ENCODE measurements around the gene RHBG. TPM values are rescaled to one million over a fixed set of nuclear protein-coding genes. Genes with fewer than 3 reads are reported as not detected.

RHBG gene
- total RNA-seq, 2 donors from 2014 or later, result not detected

DNA sequence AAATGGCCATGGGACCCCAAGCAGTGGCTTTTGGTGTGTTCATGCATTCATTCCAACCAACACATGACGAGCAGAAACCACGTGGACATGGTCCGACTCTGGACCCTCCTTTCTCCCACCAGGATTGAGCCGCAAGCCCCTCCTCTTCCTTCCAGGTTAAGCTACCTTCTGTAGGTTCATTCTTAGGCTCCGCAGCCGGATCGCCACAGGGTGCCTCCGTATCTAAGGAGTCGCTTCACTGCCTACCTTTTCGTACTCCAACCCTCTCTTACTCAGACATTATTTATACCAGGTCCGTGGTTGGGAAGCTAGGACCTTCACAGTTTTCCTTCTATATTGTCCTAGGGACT, 63.6 kb downstream of the RHBG start:
- ATAC-seq (no peak), DNase-seq (no peak)
- intact Hi-C loops (cut with DNase I), result no loop called here

DNA sequence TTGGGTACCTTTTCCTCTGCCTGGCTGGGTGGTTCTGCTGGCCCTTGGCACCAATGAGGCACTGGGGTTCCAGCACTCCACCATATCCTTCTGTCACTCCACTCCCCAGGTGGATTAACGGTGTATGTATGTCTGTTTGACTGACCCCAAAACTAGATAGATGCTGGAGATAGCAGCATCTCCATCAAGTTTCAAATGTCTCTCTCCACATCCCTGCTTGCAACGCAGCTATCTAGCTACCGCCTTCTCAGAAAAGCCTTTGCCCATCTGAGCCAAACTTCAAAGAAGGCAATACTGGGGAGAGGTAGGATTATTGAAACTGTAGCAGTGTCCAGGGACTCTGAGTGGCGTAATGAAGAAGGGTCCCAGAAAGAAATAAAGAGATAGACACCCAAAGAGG, 64.0 kb downstream of the RHBG start:
- no peak for ATAC-seq
- DNase-seq, result no peak
- intact Hi-C loops (cut with DNase I), result no loop called here

DNA sequence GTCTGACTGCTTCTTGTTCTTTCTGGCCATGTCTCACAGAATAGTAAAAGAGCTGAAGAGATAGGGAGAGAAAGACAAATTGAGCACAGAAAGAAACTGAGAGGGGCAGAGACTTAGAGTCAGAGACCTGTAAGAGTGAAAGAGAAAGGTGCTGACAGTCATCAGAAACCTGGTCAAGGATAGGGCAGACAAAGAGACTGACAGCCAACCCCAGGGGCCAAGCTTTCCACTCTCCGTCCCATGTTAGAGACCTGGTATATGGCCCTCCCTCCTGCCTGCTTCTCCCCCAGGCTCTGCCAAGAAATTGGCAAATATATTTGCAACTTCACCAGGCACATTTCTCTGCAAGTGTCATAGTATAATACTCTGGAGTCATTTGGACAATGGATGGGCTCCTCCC, 64.6 kb downstream of the RHBG start:
- ATAC-seq (no peak), DNase-seq (no peak)
- intact Hi-C loops (cut with DNase I), result no loop called here

Small RNA genes lying within 50 kb of the gene (microRNA-seq; reads per million reads assigned to microRNA genes)
- 0 reads per million in 2 donors for gene MIR9-1

Other genes starting within 250 kb of the RHBG start
- gene SEMA4A, start 215.6 kb upstream of the RHBG start, total RNA-seq, result 1 to 10 TPM; 2.7 to 3.8 TPM
- 10 to 100 TPM; 16.0 to 23.1 TPM for gene SLC25A44, start 175.1 kb upstream of the RHBG start, total RNA-seq
- gene PMF1, start 156.2 kb upstream of the RHBG start, total RNA-seq, result 10 to 100 TPM; 47.4 to 62.8 TPM
- under 1 TPM in 1 of 2 donors, not detected in 1; 0.47 TPM for gene BGLAP, start 127.0 kb upstream of the RHBG start, total RNA-seq
- gene PAQR6, start 121.2 kb upstream of the RHBG start, total RNA-seq, result 1 to 10 TPM in 1 of 2 donors, under 1 TPM in 1; 0.71 to 1.3 TPM
- gene SMG5, start 86.4 kb upstream of the RHBG start, total RNA-seq, result 10 to 100 TPM; 65.9 to 66.4 TPM
- gene TMEM79, start 84.9 kb upstream of the RHBG start, total RNA-seq, result 1 to 10 TPM; 2.0 to 2.3 TPM
- gene GLMP, start 73.5 kb upstream of the RHBG start, total RNA-seq, result 10 to 100 TPM; 22.7 to 32.2 TPM
- gene VHLL, start 69.9 kb upstream of the RHBG start, total RNA-seq, result not detected
- gene CCT3, start 30.9 kb upstream of the RHBG start, total RNA-seq, result 100 to 1,000 TPM; 125 to 128 TPM
- gene TSACC, start 30.7 kb upstream of the RHBG start, total RNA-seq, result 1 to 10 TPM in 1 of 2 donors, not detected in 1; 1.0 TPM
- gene MEF2D, start 131.6 kb downstream of the RHBG start, total RNA-seq, result 10 to 100 TPM; 69.0 to 81.7 TPM
- under 1 TPM; 0.26 to 0.94 TPM for gene IQGAP3, start 203.4 kb downstream of the RHBG start, total RNA-seq
- gene TTC24, start 210.5 kb downstream of the RHBG start, total RNA-seq, result not detected
- 10 to 100 TPM; 91.6 to 95.0 TPM for gene NAXE, start 222.6 kb downstream of the RHBG start, total RNA-seq
- gene GPATCH4, start 232.3 kb downstream of the RHBG start, total RNA-seq, result 10 to 100 TPM; 14.6 to 27.0 TPM